ENCODE results near the gene MRPS21. TPM values are rescaled to one million over a fixed set of nuclear protein-coding genes. Genes with fewer than 3 reads are reported as not detected.
A peak's percentile ranks its signal among the peaks of the same experiment; 100 is the strongest.

The MRPS21 gene
- total RNA-seq, 1 donor from 2014 or later: 69.2 TPM

DNA sequence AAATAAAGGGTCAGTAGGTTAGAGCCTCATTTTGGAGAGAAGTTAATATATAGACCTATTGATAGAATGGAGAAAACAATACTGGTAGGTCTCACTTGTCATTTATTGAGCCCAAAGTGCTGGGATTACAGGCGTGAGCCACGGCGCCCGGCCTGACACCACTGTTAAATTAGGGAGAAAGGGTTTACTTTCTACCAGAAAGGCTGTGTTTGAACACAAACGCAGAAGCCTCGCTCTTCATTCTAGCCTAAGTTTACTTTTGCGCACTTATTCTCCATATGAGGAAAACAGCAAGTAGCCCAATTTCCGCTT is 27.0 kb downstream of the MRPS21 start:
- Mint-ChIP-seq H3K9me3 (no peaks in the 10 kb centered on the region), H3K4me3 (peak overlapping the region; percentile 100), H3K36me3 (ENCODE audit: low read depth) (peaks cover 26% of the 10 kb centered on the region), H3K4me1 (peaks cover 22% of the 10 kb centered on the region), H3K27ac (peak overlapping the region; percentile 99), H3K27me3 (peaks cover 2% of the 10 kb centered on the region)
- ChIA-PET CTCF (interaction anchor here (0.9 to 1.4 kb wide), 2 partner anchors 63 to 65 kb away, joined by 3 to 5 read pairs; partner anchors contain the start of gene CA14), POLR2A (interaction anchor here (0.6 to 2.9 kb wide), 7 partner anchors 19 to 751 kb away, joined by 3 to 20 read pairs (median 3); partner anchors contain the start of gene RPRD2)
- ATAC-seq (ENCODE audit: low read depth) (no peak), DNase-seq (no peak)
- intact Hi-C loops (cut with micrococcal nuclease): loop anchor here (2.0 to 5.0 kb wide), 3 partner anchors 28 to 1027 kb away; partner anchors contain the start of genes CIART, MRPS21 and RFX5
- TF ChIP-seq, protein P1, sequence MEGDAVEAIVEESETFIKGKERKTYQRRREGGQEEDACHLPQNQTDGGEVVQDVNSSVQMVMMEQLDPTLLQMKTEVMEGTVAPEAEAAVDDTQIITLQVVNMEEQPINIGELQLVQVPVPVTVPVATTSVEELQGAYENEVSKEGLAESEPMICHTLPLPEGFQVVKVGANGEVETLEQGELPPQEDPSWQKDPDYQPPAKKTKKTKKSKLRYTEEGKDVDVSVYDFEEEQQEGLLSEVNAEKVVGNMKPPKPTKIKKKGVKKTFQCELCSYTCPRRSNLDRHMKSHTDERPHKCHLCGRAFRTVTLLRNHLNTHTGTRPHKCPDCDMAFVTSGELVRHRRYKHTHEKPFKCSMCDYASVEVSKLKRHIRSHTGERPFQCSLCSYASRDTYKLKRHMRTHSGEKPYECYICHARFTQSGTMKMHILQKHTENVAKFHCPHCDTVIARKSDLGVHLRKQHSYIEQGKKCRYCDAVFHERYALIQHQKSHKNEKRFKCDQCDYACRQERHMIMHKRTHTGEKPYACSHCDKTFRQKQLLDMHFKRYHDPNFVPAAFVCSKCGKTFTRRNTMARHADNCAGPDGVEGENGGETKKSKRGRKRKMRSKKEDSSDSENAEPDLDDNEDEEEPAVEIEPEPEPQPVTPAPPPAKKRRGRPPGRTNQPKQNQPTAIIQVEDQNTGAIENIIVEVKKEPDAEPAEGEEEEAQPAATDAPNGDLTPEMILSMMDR (IDR thresholded peaks at IDR 0.05): no peak

DNA sequence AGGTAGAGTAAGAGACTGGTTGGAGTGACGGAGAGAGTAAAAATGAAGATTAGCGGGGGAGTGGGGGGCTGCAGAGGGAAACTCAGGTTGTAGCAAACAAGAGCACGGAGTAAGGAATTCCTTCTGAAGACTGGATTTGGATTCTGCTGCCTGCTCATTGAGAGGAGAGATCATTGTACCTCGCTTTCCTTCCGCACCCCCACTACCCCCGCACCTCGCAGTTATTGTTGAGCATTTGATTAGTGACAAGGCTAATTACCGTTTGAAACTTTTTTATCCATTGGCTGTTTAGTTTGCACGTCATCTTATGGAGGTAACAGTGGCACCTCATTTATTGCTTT is 28.1 kb downstream of the MRPS21 start:
- TF ChIP-seq, protein P1 (IDR thresholded peaks at IDR 0.05): no peak
- Mint-ChIP-seq H3K27ac (peak overlapping the region; percentile 99), H3K36me3 (ENCODE audit: low read depth) (peaks cover 37% of the 10 kb centered on the region), H3K27me3 (peaks cover 2% of the 10 kb centered on the region), H3K4me3 (peak overlapping the region; percentile 100), H3K4me1 (peaks cover 22% of the 10 kb centered on the region), H3K9me3 (no peaks in the 10 kb centered on the region)
- DNase-seq: no peak
- ATAC-seq (ENCODE audit: low read depth): no peak
- ChIA-PET CTCF (interaction anchor here (1.4 kb wide), 1 partner anchor 66 kb away, joined by 5 read pairs; no protein-coding TSS in a partner anchor), POLR2A (interaction anchor here (0.5 to 2.9 kb wide), 4 partner anchors 19 to 404 kb away, joined by 3 to 20 read pairs (median 4); partner anchors contain the start of gene RPRD2)
- intact Hi-C loops (cut with micrococcal nuclease): loop anchor here (1.0 to 5.0 kb wide), 6 partner anchors 29 to 1026 kb away; partner anchors contain the start of genes APH1A, CIART, ENSA and MRPS21

DNA sequence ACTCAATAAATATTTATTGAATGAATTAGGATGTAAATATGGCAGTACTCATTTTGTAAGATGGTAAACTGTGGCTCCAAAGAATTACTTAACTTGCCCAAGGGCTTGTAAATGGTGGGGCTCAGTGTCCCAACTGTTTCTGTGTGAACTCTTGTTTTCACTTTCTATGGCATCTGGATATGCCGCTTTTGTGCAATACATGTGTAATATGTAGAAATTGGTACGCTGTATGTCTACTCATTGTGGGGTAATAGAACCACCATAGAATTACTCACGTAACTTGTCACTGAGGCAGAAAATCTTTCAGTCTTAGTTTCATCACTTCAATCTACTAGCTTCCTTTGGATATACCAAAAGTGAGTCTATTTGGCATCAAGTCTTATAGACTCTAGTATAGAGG is 28.6 kb downstream of the MRPS21 start:
- peaks cover 22% of the 10 kb centered on the region for H3K4me1 Mint-ChIP-seq
- no peak for ATAC-seq (ENCODE audit: low read depth)
- intact Hi-C loops (cut with micrococcal nuclease): loop anchor here (5.0 kb wide), 2 partner anchors 40 to 1025 kb away; partner anchors contain the start of genes CIART and RFX5

DNA sequence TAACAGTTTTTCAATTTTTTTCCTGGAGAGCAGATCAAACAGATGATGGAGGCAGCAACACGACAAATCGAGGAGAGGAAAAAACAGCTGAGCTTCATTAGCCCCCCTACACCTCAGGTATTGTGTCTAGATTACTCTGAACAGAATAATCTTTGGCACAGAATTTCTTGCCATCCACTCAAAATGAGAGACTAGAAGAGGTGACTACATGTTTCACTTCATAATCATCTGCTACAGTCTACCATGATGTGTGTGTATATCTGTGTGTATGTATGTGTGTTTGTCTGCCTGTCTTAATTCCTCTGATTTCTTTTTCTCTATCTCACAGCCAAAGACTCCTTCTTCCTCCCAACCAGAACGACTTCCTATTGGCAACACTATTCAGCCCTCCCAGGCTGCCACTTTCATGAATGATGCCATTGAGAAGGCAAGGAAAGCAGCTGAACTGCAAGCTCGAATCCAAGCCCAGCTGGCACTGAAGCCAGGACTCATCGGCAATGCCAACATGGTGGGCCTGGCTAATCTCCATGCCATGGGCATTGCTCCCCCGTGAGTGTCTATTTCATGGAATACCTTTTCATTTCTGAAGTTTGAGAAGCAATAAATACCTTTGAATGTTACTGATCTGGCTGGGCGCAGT is 39.1 kb downstream of the MRPS21 start:
- POLR2A ChIA-PET: interaction anchor here (0.6 kb wide), 2 partner anchors 9 to 36 kb away, joined by 3 to 4 read pairs; no protein-coding TSS in a partner anchor
- CTCF ChIA-PET: no interaction called here
- no peak overlapping the region for H3K27ac Mint-ChIP-seq
- intact Hi-C loops (cut with micrococcal nuclease): no loop called here
- H3K4me1 Mint-ChIP-seq: peaks cover 2% of the 10 kb centered on the region
- ATAC-seq (ENCODE audit: low read depth) (no peak), DNase-seq (no peak)
- TF ChIP-seq, protein P1 (IDR thresholded peaks at IDR 0.05): no peak
- H3K9me3 Mint-ChIP-seq: no peaks in the 10 kb centered on the region
- no peaks in the 10 kb centered on the region for H3K27me3 Mint-ChIP-seq
- H3K36me3 Mint-ChIP-seq (ENCODE audit: low read depth): peaks cover 78% of the 10 kb centered on the region
- H3K4me3 Mint-ChIP-seq: no peak overlapping the region

More for the DNA sequence above, 28.6 kb downstream of the MRPS21 start:
- TF ChIP-seq, protein P1 (IDR thresholded peaks at IDR 0.05): no peak
- ChIA-PET POLR2A (interaction anchor here (0.5 to 2.9 kb wide), 6 partner anchors 19 to 1078 kb away, joined by 3 to 20 read pairs (median 4); partner anchors contain the start of gene RPRD2), CTCF (no interaction called here)
- H3K27me3 Mint-ChIP-seq: peaks cover 2% of the 10 kb centered on the region
- peaks cover 41% of the 10 kb centered on the region for H3K36me3 Mint-ChIP-seq (ENCODE audit: low read depth)
- peak overlapping the region; percentile 99 for H3K27ac Mint-ChIP-seq
- no peak for DNase-seq
- H3K4me3 Mint-ChIP-seq: peak overlapping the region; percentile 100
- H3K9me3 Mint-ChIP-seq: no peaks in the 10 kb centered on the region

DNA sequence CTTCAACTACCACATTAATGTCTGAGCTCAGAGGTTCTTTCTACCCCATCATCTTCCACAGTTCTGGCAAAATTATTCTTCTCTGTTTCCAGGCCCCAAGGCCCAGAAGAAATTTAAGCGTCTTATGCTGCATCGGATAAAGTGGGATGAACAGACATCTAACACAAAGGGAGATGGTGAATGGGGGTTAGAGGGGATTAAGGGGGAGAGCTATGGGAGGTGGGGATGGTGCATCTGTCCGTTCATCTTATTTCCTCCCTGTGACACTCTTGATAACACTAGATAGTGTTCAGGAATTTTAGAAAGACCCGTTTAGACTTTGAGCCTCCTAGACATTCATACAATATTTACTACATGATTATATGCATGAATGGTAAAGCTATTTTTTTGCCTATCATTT is 52.7 kb downstream of the MRPS21 start:
- Mint-ChIP-seq H3K27me3 (no peaks in the 10 kb centered on the region), H3K4me1 (no peaks in the 10 kb centered on the region), H3K9me3 (no peaks in the 10 kb centered on the region), H3K36me3 (ENCODE audit: low read depth) (peaks cover 76% of the 10 kb centered on the region), H3K27ac (no peak overlapping the region), H3K4me3 (no peak overlapping the region)
- TF ChIP-seq, protein P1 (IDR thresholded peaks at IDR 0.05): no peak
- ChIA-PET CTCF (no interaction called here), POLR2A (interaction anchor here (0.6 kb wide), 1 partner anchor 17 kb away, joined by 4 read pairs; the partner anchor contains the start of gene RPRD2)
- DNase-seq (no peak), ATAC-seq (ENCODE audit: low read depth) (no peak)
- intact Hi-C loops (cut with micrococcal nuclease): no loop called here

Data from activated B cell treated with CpG ODN at 0.5 μM for 24 hours (primary cell).